NCI-H2227 treated with DMSO at 0.1 percent for 48 hours (cell line): Measurements from ENCODE around the gene SPOPL.

Source experiments
- DNase-seq: peaks from one replicate; lab custom pipeline; 2025; lab: John Stamatoyannopoulos, UW

SPOPL gene

GRCh38 chr2:138601458-138602165 lies 100.0 kb downstream of the SPOPL start:
- DNase-seq = no peak

GRCh38 chr2:138602166-138602460 lies 100.5 kb downstream of the SPOPL start:
- DNase-seq = no peak

GRCh38 chr2:138607746-138608145 lies 106.2 kb downstream of the SPOPL start:
- no peak for DNase-seq

- no peak for DNase-seq
Measured at GRCh38 chr2:138609446-138609845, 107.9 kb downstream of the SPOPL start.

- no peak for DNase-seq
Measured at GRCh38 chr2:138610201-138610953, 108.8 kb downstream of the SPOPL start.

- DNase-seq = no peak
Measured at GRCh38 chr2:138615257-138615656, 113.7 kb downstream of the SPOPL start.

- no peak for DNase-seq
Measured at GRCh38 chr2:138617026-138617425, 115.5 kb downstream of the SPOPL start.

GRCh38 chr2:138618971-138619370 lies 117.4 kb downstream of the SPOPL start:
- no peak for DNase-seq

- DNase-seq = no peak
Measured at GRCh38 chr2:138620431-138620830, 118.9 kb downstream of the SPOPL start.

GRCh38 chr2:138621139-138621538 lies 119.6 kb downstream of the SPOPL start:
- DNase-seq = no peak

- no peak for DNase-seq
Measured at GRCh38 chr2:138622613-138623012, 121.0 kb downstream of the SPOPL start.
